Suprapubic skin (tissue), 4 donors: ENCODE measurements around the gene SLC22A17.

Experiments used
- CTCF ChIP-seq, 2 donors: fragments of 200-600 bp in 1 of 2; fragments of 450-650 bp in 1 of 2; sonication (generic) in 1 of 2; IDR thresholded peaks; one replicate each; pipeline ENCODE4 v1.5.1; 2016 to 2019; ENCODE audit warnings: antibody characterized with exemption in 2 of 2, mild to moderate bottlenecking in 1 of 2, moderate library complexity in 1 of 2
- EP300 ChIP-seq: sonication (generic); formaldehyde crosslinking; IDR thresholded peaks from one replicate; pipeline ENCODE4 v1.6.1; 2017; ENCODE audit warnings: antibody characterized with exemption
- POLR2A ChIP-seq, 2 donors: fragments of 450-650 bp; IDR thresholded peaks; one replicate each; pipeline ENCODE4 v1.6.1; 2017; ENCODE audit warnings: antibody characterized with exemption in 2 of 2, mild to moderate bottlenecking in 2 of 2, moderate library complexity in 2 of 2
- POLR2AphosphoS5 ChIP-seq, 3 donors: sonication (generic); formaldehyde crosslinking; IDR thresholded peaks; one replicate each; pipeline ENCODE4 v1.6.1; 2017; ENCODE audit warnings: antibody characterized with exemption in 3 of 3

DNA sequence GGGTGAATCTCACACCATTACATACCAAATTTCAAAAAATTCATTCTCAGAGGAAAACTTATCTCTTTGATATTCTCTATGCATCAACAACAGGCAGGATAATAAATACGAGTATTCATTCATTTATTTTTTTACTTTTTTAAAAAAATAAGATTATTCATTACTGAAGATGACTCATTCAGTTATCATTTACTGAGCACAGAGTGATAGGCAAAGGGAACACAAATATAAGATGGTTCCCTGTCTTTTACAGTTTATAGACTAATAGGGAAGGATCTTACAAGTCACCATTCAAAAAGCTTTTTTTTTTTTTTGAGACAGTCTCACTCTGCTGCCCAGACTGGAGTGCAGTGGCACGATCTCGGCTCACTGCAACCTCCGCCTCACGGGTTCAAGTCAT is 36.4 kb downstream of the SLC22A17 start:
- TF ChIP-seq CTCF (IDR thresholded peaks at IDR 0.05), result no peak
- TF ChIP-seq EP300, result no peak
- TF ChIP-seq POLR2AphosphoS5 (IDR thresholded peaks at IDR 0.05), result no peak
- TF ChIP-seq POLR2A (IDR thresholded peaks at IDR 0.05), result no peak
